DOHH2 (cell line): ENCODE results near the gene MED4.

Experiments used
- H3F3A ChIP-seq: fragments of 200-600 bp; sonication (generic), shearing (Covaris generic); 2 replicates; pipeline ENCODE4 v1.6.0; 2016; ENCODE audit warnings: antibody characterized with exemption, mild to moderate bottlenecking; ENCODE audit not compliant: control insufficient read depth, insufficient read depth
- H3K27ac ChIP-seq: fragments of 200-600 bp; sonication (generic); 2 replicates; pipeline ENCODE4 v1.5.1; 2014; ENCODE audit warnings: low read depth, mild to moderate bottlenecking, low read length, moderate library complexity
- H3K27me3 ChIP-seq: fragments of 200-600 bp; sonication (generic); 2 replicates; pipeline ENCODE4 v1.6.1; 2014; ENCODE audit warnings: mild to moderate bottlenecking, low read length, mixed read lengths; ENCODE audit not compliant: control insufficient read depth
- H3K36me3 ChIP-seq: fragments of 200-600 bp; sonication (generic); 2 replicates; pipeline ENCODE4 v1.6.1; 2014; ENCODE audit warnings: mild to moderate bottlenecking, low read length, moderate library complexity, mixed read lengths; ENCODE audit not compliant: control insufficient read depth
- H3K4me1 ChIP-seq: fragments of 200-600 bp; sonication (generic); 2 replicates; pipeline ENCODE4 v1.6.1; 2014; ENCODE audit warnings: mild to moderate bottlenecking, low read length, mixed read lengths; ENCODE audit not compliant: control insufficient read depth
- H3K4me2 ChIP-seq: fragments of 200-600 bp; sonication (generic); 2 replicates; pipeline ENCODE4 v1.6.0; 2014; ENCODE audit warnings: mild to moderate bottlenecking, low read length, moderate library complexity
- H3K4me3 ChIP-seq: fragments of 200-600 bp; sonication (generic); 2 replicates; pipeline ENCODE4 v1.5.1; 2014; ENCODE audit warnings: mild to moderate bottlenecking, low read length, mixed read lengths
- H3K79me2 ChIP-seq: fragments of 200-600 bp; sonication (generic); 2 replicates; pipeline ENCODE4 v1.6.1; 2014; ENCODE audit warnings: mild to moderate bottlenecking, low read length, mixed read lengths; ENCODE audit not compliant: control insufficient read depth
- H3K9me2 ChIP-seq: fragments of 200-600 bp; sonication (generic); replicated peaks from 2 replicates; pipeline ENCODE4 v1.6.1; 2014; ENCODE audit warnings: mild to moderate bottlenecking, low read length, mixed read lengths; ENCODE audit not compliant: control insufficient read depth
- H3K9me3 ChIP-seq: fragments of 200-600 bp; sonication (generic); 2 replicates; pipeline ENCODE4 v1.6.1; 2014; ENCODE audit warnings: antibody characterized with exemption, low read length, mixed read lengths; ENCODE audit not compliant: control insufficient read depth, insufficient read depth
- H4K20me1 ChIP-seq: fragments of 200-600 bp; sonication (generic); 2 replicates; pipeline ENCODE4 v1.6.0; 2014; ENCODE audit warnings: low read depth, mild to moderate bottlenecking, antibody characterized with exemption, low read length, moderate library complexity; ENCODE audit not compliant: control insufficient read depth, insufficient read depth
- CTCF ChIP-seq: fragments of 200-600 bp; sonication (generic); IDR thresholded peaks from one replicate; pipeline ENCODE4 v1.5.1; 2014; ENCODE audit warnings: antibody characterized with exemption, mild to moderate bottlenecking, low read depth, low read length; ENCODE audit not compliant: poor library complexity, severe bottlenecking
- EZH2phosphoT487 ChIP-seq: fragments of 200-600 bp; sonication (generic); IDR thresholded peaks from 2 replicates; pipeline ENCODE4 v1.6.1; 2017; ENCODE audit warnings: borderline replicate concordance, mild to moderate bottlenecking, antibody characterized with exemption, low read length, moderate library complexity, mixed read lengths

The MED4 gene

GRCh38 chr13:48037346-48038173 is 57.3 kb downstream of the MED4 start, which contains the start of gene NUDT15:
TSS of gene NUDT15 (plus strand) at chr13:48037726. CDS start at chr13:48037747, 21 bp downstream.
- Histone ChIP-seq H3K4me1 (peaks cover 25% of the 10 kb centered on the region), H3K36me3 (peaks cover 48% of the 10 kb centered on the region), H3K79me2 (peaks cover 55% of the 10 kb centered on the region), H3K9me3 (peaks cover 9% of the 10 kb centered on the region), H4K20me1 (no peaks in the 10 kb centered on the region), H3K9me2 (no peaks in the 10 kb centered on the region), H3F3A (peaks cover 13% of the 10 kb centered on the region; the same call in 1 of the 2 replicates), H3K4me3 (peak within 1 kb of the TSS; percentile 85), H3K27me3 (no peaks in the 10 kb centered on the region), H3K4me2 (peak within 1 kb of the TSS; percentile 79), H3K27ac (peak within 1 kb of the TSS; percentile 79)
- TF ChIP-seq EZH2phosphoT487 (no peak), CTCF (peak; percentile 97)

- Histone ChIP-seq H3K27ac (no peak overlapping the region), H3K36me3 (peaks cover 42% of the 10 kb centered on the region), H3K4me1 (no peaks in the 10 kb centered on the region), H3F3A (no peaks in the 10 kb centered on the region), H3K9me3 (peaks cover 28% of the 10 kb centered on the region), H3K79me2 (peaks cover 16% of the 10 kb centered on the region), H3K4me3 (no peak overlapping the region), H3K9me2 (no peaks in the 10 kb centered on the region), H4K20me1 (no peaks in the 10 kb centered on the region), H3K4me2 (no peak overlapping the region), H3K27me3 (no peaks in the 10 kb centered on the region)
- TF ChIP-seq EZH2phosphoT487 (no peak), CTCF (no peak)
These were observed 65.0 kb downstream of the MED4 start for GRCh38 chr13:48029859-48030258.

- Histone ChIP-seq H3K9me3 (peaks cover 22% of the 10 kb centered on the region), H3K4me2 (no peak overlapping the region), H3F3A (no peaks in the 10 kb centered on the region), H3K4me3 (no peak overlapping the region), H3K9me2 (no peaks in the 10 kb centered on the region), H3K4me1 (no peaks in the 10 kb centered on the region), H3K36me3 (peaks cover 33% of the 10 kb centered on the region), H4K20me1 (no peaks in the 10 kb centered on the region), H3K27ac (no peak overlapping the region), H3K79me2 (peaks cover 5% of the 10 kb centered on the region), H3K27me3 (no peaks in the 10 kb centered on the region)
- TF ChIP-seq CTCF = no peak
- no peak for TF ChIP-seq EZH2phosphoT487
These were observed 66.8 kb downstream of the MED4 start for GRCh38 chr13:48028066-48028465.
